Measurements from ENCODE around the gene EML4. TPM values are rescaled to one million over a fixed set of nuclear protein-coding genes. Genes with fewer than 3 reads are reported as not detected.

Gene EML4
- total RNA-seq, 3 donors from 2014 or later (not counting 1 experiment from before 2014, with no cell fraction given) = 88.4 to 136 (median 91.5) TPM

GRCh38 chr2:42296226-42296625 lies 127.1 kb downstream of the EML4 start:
- TF ChIP-seq CTCF (IDR thresholded peaks at IDR 0.05) = no peak
- Histone ChIP-seq H3K4me3 (ENCODE audit: low read length) (no peak overlapping the region), H3K27me3 (ENCODE audit: control insufficient read depth, insufficient read depth, low read length) (no peaks in the 10 kb centered on the region), H3K4me1 (ENCODE audit: control insufficient read depth, insufficient read depth, low read length) (peaks cover 9% of the 10 kb centered on the region), H3K9me3 (ENCODE audit: control insufficient read depth, insufficient read depth, low read length) (no peaks in the 10 kb centered on the region), H3K27ac (ENCODE audit: low read length) (peak overlapping the region; percentile 15), H3K36me3 (ENCODE audit: control insufficient read depth, insufficient read depth, low read length) (peaks cover 42% of the 10 kb centered on the region)
- Mint-ChIP-seq H3K27me3 (ENCODE audit: low read depth in 2 of 2) (no peaks in the 10 kb centered on the region), H3K4me1 (peaks cover 35 to 38% of the 10 kb centered on the region in 2 donors), H3K4me3 (peak overlapping the region; percentile 59), H3K36me3 (no peaks in the 10 kb centered on the region), H3K9me3 (no peaks in the 10 kb centered on the region), H3K27ac (peak overlapping the region; percentile 10 to 93)
- peak in 1 of 2 donors; percentile 40 for DNase-seq
- intact Hi-C loops (cut with micrococcal nuclease) = no loop called here
- WGBS (ENCODE audit: insufficient coverage) = no CpG with 5 or more reads among the region's 2 CpGs
- no peak for ATAC-seq

- peak overlapping the region; percentile 60 for H3K27ac ChIP-seq (ENCODE audit: low read length)
- Mint-ChIP-seq H3K4me1 (peaks cover 35 to 38% of the 10 kb centered on the region in 2 donors), H3K4me3 (peak overlapping the region; percentile 80), H3K36me3 (no peaks in the 10 kb centered on the region), H3K27ac (peak overlapping the region; percentile 86 to 93), H3K27me3 (ENCODE audit: low read depth in 2 of 2) (no peaks in the 10 kb centered on the region), H3K9me3 (no peaks in the 10 kb centered on the region)
- intact Hi-C loops (cut with micrococcal nuclease) = no loop called here
- ATAC-seq (peak; percentile 58 to 82 (median 73)), DNase-seq (peak in 1 of 2 donors; percentile 72)
- WGBS (ENCODE audit: insufficient coverage) = 25% methylated on average over 1 of the region's 2 CpGs
- no peak for TF ChIP-seq CTCF (IDR thresholded peaks at IDR 0.05)
- no peak overlapping the region for H3K4me3 ChIP-seq (ENCODE audit: low read length)
- no peaks in the 10 kb centered on the region for H3K9me3 ChIP-seq (ENCODE audit: control insufficient read depth, insufficient read depth, low read length)
- peaks cover 40% of the 10 kb centered on the region for H3K36me3 ChIP-seq (ENCODE audit: control insufficient read depth, insufficient read depth, low read length)
- no peaks in the 10 kb centered on the region for H3K27me3 ChIP-seq (ENCODE audit: control insufficient read depth, insufficient read depth, low read length)
- H3K4me1 ChIP-seq (ENCODE audit: control insufficient read depth, insufficient read depth, low read length) = peaks cover 9% of the 10 kb centered on the region
These were observed 128.3 kb downstream of the EML4 start for GRCh38 chr2:42297322-42297936.

- intact Hi-C loops (cut with micrococcal nuclease) = no loop called here
- TF ChIP-seq CTCF (IDR thresholded peaks at IDR 0.05) = no peak
- H3K27ac ChIP-seq (ENCODE audit: low read length) = peak overlapping the region; percentile 60
These were observed 129.0 kb downstream of the EML4 start for GRCh38 chr2:42298132-42298531.

More at GRCh38 chr2:42298132-42298531, 129.0 kb downstream of the EML4 start:
- peaks cover 35 to 38% of the 10 kb centered on the region in 2 donors for H3K4me1 Mint-ChIP-seq
- Histone ChIP-seq H3K9me3 (ENCODE audit: control insufficient read depth, insufficient read depth, low read length) (no peaks in the 10 kb centered on the region), H3K4me3 (ENCODE audit: low read length) (no peak overlapping the region), H3K4me1 (ENCODE audit: control insufficient read depth, insufficient read depth, low read length) (peaks cover 9% of the 10 kb centered on the region), H3K36me3 (ENCODE audit: control insufficient read depth, insufficient read depth, low read length) (peaks cover 39% of the 10 kb centered on the region), H3K27me3 (ENCODE audit: control insufficient read depth, insufficient read depth, low read length) (no peaks in the 10 kb centered on the region)
- DNase-seq (no peak), ATAC-seq (no peak)
- H3K36me3 Mint-ChIP-seq = peaks cover 3% of the 10 kb centered on the region
- no peaks in the 10 kb centered on the region for H3K9me3 Mint-ChIP-seq
- 0% methylated on average over 1 of the region's 1 CpG for WGBS (ENCODE audit: insufficient coverage)
- peak overlapping the region; percentile 86 to 93 for H3K27ac Mint-ChIP-seq
- H3K4me3 Mint-ChIP-seq = peak overlapping the region; percentile 80
- H3K27me3 Mint-ChIP-seq (ENCODE audit: low read depth in 2 of 2) = no peaks in the 10 kb centered on the region

All from natural killer cell (primary cell).